ENCODE measurements around the gene PTOV1. TPM values are rescaled to one million over a fixed set of nuclear protein-coding genes. Genes with fewer than 3 reads are reported as not detected.

Gene PTOV1
- total RNA-seq, 1 donor from 2014 or later = 231 TPM

DNA sequence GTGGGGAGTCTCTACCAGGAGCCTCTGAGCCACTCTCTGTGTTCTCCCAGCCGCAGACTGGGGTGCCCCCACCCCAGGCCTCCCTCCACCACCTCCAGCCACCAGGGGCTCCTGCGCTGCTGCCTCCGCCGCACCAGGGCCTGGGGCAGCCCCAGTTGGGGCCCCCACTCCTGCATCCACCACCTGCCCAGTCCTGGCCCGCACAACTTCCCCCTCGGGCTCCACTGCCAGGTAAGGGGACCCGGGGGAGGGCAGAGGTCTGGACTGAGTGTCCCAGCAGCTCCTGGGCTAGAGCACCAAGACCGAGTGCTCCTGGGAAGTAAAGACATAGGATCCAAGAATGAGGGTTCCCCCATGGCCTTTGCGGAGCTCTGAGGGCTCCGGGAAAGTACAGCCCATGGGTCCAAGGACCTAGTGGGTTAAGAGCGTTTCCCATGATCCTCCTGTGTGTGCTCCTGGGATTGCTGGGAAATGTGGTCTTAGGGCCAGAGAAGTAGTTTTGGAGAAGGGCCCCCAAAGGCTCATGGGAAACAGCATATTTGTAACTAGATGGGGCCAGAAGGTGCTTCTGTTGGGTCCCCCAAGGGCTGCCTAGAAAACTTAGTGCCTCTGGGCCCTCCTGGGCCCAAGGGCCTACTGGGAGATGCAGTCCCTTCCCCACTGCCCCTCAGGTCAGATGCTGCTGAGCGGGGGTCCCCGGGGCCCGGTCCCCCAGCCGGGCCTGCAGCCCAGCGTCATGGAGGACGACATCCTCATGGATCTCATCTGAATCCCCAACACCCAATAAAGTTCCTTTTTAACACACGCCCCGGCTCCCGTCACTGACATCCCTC, 14.6 kb upstream of the PTOV1 start:
- no peak overlapping the region for H3K4me3 Mint-ChIP-seq (ENCODE audit: unreplicated experiment)
- no peak for TF ChIP-seq CTCF (IDR thresholded peaks at IDR 0.05; ENCODE audit: unreplicated experiment)
- DNase-seq (ENCODE audit: low spot score) = no peak
- no peak overlapping the region for H3K27ac Mint-ChIP-seq (ENCODE audit: unreplicated experiment)
- peaks cover 13% of the 10 kb centered on the region for H3K4me1 Mint-ChIP-seq (ENCODE audit: unreplicated experiment)
- H3K9me3 Mint-ChIP-seq (ENCODE audit: unreplicated experiment) = no peaks in the 10 kb centered on the region
- peaks cover 66% of the 10 kb centered on the region for H3K36me3 Mint-ChIP-seq (ENCODE audit: low read depth, unreplicated experiment)
- H3K27me3 Mint-ChIP-seq (ENCODE audit: unreplicated experiment) = peaks cover 21% of the 10 kb centered on the region

- peak overlapping the region; percentile 81 for H3K4me3 Mint-ChIP-seq (ENCODE audit: unreplicated experiment)
Measured at GRCh38 chr19:49837009-49837310, 14.0 kb upstream of the PTOV1 start.

GRCh38 chr19:49837425-49837824, 13.5 kb upstream of the PTOV1 start:
- peak overlapping the region; percentile 81 for H3K4me3 Mint-ChIP-seq (ENCODE audit: unreplicated experiment)
- H3K9me3 Mint-ChIP-seq (ENCODE audit: unreplicated experiment) = no peaks in the 10 kb centered on the region
- TF ChIP-seq CTCF (IDR thresholded peaks at IDR 0.05; ENCODE audit: unreplicated experiment) = no peak
- H3K36me3 Mint-ChIP-seq (ENCODE audit: low read depth, unreplicated experiment) = peaks cover 60% of the 10 kb centered on the region
- peak overlapping the region; percentile 64 for H3K27ac Mint-ChIP-seq (ENCODE audit: unreplicated experiment)
- DNase-seq (ENCODE audit: low spot score) = no peak
- peaks cover 19% of the 10 kb centered on the region for H3K27me3 Mint-ChIP-seq (ENCODE audit: unreplicated experiment)
- peaks cover 6% of the 10 kb centered on the region for H3K4me1 Mint-ChIP-seq (ENCODE audit: unreplicated experiment)

More at GRCh38 chr19:49837009-49837310, 14.0 kb upstream of the PTOV1 start:
- TF ChIP-seq CTCF (IDR thresholded peaks at IDR 0.05; ENCODE audit: unreplicated experiment) = no peak
- Mint-ChIP-seq H3K9me3 (ENCODE audit: unreplicated experiment) (no peaks in the 10 kb centered on the region), H3K36me3 (ENCODE audit: low read depth, unreplicated experiment) (peaks cover 62% of the 10 kb centered on the region), H3K27ac (ENCODE audit: unreplicated experiment) (peak overlapping the region; percentile 64), H3K4me1 (ENCODE audit: unreplicated experiment) (peaks cover 10% of the 10 kb centered on the region), H3K27me3 (ENCODE audit: unreplicated experiment) (peaks cover 21% of the 10 kb centered on the region)
- DNase-seq (ENCODE audit: low spot score) = no peak

DNA sequence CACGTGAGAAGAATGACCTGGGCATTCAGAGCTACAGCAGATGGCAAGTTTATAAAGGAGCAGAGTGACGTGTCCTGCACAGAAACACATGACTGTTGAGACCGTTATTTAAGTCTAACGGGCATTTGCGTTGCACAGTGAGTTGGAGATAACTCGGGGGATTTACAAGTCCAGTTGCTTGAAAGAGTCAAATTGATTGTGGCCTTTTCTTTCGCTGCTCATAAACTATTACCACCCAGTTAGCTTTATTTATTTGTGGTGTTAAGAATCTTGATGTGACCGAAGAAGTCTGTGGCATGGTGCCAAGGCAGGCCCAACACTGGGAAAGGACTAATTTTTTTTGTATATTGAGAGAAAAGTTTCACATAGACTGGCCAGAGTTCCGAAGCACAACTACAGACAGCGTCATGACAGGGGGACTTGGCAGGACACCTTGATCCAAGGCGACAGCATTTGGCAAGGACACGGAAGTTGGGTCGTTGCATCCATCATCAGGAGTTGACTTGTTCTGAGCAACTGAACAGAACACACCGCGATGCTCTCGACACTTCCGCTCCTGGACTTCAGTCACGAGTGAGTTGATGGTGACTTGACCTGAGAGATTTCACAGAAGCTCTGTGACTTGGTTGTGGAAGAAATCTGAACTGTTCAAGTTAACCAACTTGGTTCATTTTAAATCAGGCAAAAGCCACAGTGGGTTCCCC, 11.9 kb upstream of the PTOV1 start:
- Mint-ChIP-seq H3K27me3 (ENCODE audit: unreplicated experiment) (peaks cover 13% of the 10 kb centered on the region), H3K9me3 (ENCODE audit: unreplicated experiment) (no peaks in the 10 kb centered on the region), H3K36me3 (ENCODE audit: low read depth, unreplicated experiment) (peaks cover 45% of the 10 kb centered on the region), H3K4me3 (ENCODE audit: unreplicated experiment) (peak overlapping the region; percentile 33), H3K4me1 (ENCODE audit: unreplicated experiment) (no peaks in the 10 kb centered on the region), H3K27ac (ENCODE audit: unreplicated experiment) (no peak overlapping the region)
- TF ChIP-seq CTCF (IDR thresholded peaks at IDR 0.05; ENCODE audit: unreplicated experiment) = no peak
- no peak for DNase-seq (ENCODE audit: low spot score)

- no peak for DNase-seq (ENCODE audit: low spot score)
- Mint-ChIP-seq H3K4me3 (ENCODE audit: unreplicated experiment) (no peak overlapping the region), H3K27ac (ENCODE audit: unreplicated experiment) (no peak overlapping the region), H3K36me3 (ENCODE audit: low read depth, unreplicated experiment) (peaks cover 42% of the 10 kb centered on the region), H3K27me3 (ENCODE audit: unreplicated experiment) (peaks cover 13% of the 10 kb centered on the region), H3K4me1 (ENCODE audit: unreplicated experiment) (no peaks in the 10 kb centered on the region), H3K9me3 (ENCODE audit: unreplicated experiment) (no peaks in the 10 kb centered on the region)
- no peak for TF ChIP-seq CTCF (IDR thresholded peaks at IDR 0.05; ENCODE audit: unreplicated experiment)
Measured at GRCh38 chr19:49839713-49840112, 11.2 kb upstream of the PTOV1 start.

Data from endothelial cell (in vitro differentiated cells).